ENCODE results near the gene PLEKHA6.
A peak's percentile ranks its signal among the peaks of the same experiment; 100 is the strongest.
"Not testable (repeated sequence)": the region's sequence is repeated elsewhere in the genome, so short reads cannot be mapped to it uniquely, and the experiment has no call there.

PLEKHA6 gene

DNA sequence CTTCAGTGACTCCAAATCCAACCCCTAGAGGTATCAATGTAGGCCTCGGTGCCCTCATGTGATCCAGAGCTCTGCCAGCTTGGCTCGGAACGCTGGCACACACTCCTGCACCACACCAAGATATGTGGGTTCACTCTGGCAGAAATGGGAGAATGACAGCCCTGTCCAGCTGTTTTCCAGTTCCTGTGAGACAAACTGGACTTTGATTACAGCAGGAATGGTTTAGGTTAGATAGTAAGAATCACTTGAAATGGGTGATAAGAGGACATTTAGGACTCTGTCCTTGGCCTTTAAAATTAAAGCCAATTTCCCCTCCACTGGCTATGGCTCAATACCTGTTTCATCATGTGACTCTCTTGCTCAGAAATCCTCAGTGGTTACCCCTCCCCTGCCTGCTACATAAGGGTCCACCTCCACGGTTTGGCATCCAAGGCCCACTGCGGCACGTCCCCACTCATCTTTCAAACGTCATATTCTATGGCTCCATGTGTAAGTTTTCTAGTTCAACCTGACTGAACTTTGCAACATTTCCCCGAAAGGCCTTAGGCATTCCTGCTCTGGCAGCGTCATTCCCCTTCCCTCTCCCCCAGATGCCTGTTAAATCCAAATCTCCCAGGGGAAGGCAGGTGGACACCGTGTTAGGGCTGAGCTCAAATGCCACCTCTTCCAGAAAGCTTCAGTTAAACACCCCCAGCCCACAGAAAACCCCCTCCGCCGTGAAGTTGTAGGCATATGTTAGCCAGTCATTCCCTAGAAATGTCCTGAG lies 44.7 kb downstream of the PLEKHA6 start:
- DNase-seq (ENCODE audit: low spot score): no peak

DNA sequence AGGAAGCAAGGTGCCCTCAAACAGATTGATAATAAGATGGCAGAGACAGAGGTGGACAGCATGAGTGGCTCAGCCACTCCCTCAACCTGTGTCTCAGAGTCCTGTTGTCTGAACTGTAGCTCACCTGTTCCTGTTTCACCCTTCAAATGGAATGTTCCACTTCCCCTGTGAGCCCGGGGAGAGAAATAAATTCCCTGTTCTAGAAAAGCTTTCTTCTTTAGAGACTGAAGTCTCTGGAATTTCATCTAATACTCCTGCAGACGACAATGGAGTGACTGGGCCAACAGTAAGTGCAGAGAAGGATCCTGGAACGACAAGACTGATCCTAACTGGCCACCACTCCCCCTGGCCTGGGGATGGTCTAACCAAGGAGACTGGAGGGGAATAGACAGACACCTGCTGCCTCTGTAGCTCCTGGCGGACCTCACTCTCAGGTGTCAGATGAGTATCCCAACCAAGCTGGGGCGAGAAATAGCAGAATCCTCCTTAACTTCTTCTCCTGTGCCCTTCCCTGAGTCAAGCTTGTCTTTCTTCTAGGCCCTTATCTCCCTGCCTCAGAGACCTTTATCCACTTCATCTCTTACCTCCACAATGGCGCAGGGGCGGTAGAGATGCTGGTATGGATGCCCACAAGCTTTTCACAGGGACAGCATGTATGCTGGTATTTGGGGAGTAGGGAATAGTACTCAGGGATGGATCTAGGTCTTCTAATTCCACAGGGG lies 45.4 kb downstream of the PLEKHA6 start:
- DNase-seq (ENCODE audit: low spot score): no peak

DNA sequence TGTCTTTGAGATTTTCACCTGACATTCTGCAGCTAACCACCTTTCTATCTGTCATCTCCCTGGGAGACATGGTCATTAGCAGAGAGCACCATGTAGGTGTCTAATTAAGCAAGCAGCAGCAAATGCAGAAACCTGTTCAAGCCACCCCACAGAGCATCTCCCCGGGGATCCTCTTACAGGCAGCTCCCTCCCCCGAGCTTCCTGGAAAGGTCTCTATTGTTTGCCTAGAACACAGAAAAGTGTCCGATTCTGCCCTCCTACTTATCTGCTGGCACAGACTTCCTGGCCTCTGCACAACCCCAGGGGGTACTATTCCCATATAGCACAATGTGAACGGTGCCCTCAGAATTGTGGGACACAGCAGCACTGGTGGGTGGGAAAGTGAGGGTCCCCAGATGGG lies 46.1 kb downstream of the PLEKHA6 start:
- DNase-seq (ENCODE audit: low spot score): no peak

DNA sequence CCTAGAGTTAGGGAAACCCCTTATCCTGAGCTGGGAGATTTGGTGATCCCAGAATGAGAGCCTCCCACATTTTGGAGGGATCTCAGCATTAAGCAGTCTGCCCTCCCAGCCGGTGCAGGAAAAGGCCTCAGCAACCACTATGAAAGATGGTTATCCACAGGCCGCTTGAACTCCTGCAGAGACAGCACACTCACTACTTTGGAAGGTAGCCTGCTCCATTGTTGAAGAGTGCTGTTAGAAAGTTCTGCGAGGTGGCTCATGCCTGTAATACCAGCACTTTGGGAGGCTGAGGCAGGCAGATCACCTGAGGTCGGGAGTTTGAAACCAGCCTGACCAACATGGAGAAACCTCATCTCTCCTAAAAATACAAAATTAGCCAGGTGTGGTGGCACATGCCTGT lies 48.8 kb downstream of the PLEKHA6 start:
- not testable (repeated sequence) for DNase-seq (ENCODE audit: low spot score)

DNA sequence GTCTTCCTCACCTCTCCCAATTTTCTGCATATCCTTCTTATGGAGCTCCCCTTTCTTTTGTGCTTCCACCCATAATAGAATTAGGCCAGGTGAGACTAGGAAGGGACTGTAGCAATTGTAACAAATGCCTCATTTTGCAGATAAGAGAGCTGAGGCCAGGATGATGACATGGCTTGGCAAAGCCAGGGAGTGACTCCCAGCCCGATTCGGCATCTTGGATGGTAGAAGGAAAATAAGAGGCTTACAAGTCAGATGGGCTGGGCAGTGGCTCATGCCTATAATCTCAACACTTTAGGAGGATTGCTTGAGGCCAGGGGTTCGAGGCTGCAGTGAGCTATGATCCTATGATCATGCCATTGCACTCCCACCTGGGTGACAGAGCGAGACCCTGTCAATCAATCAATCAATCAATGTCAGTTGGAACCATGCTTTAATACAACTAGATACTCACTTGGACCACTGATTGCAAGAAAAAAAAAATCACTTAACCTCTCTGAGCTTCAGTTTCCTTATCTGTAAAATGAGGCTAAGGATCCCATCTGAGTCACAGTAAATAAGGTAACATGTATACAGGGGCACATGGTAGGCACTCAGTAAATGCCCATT lies 51.6 kb downstream of the PLEKHA6 start:
- no peak for DNase-seq (ENCODE audit: low spot score)

DNA sequence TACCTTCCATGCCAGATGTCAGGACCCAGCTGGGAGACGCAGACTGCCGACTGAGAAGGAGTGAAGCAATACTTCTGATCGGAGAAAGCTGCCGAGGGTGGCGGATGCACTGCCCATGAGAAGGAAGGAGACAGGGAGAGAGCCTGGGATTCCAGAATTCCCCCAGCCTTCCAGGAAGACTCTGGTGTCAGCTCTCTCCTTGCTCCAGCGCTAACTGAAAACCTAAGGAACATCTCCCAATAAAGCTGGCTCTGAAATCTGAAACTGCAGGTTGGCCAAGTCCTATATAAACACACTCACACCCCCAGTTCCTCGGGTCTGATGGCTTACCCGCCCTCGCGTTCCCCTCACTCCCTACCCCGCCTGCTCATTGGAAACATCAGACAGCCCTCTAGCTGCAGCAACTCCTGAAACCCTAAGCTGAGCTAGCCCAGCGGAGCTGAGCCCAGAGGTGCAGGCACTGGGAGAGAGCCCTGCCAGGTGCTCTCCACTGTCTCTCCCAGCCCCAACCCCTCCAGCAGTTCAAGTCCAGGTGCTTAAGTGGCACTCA lies 52.3 kb downstream of the PLEKHA6 start:
- DNase-seq (ENCODE audit: low spot score): no peak

DNA sequence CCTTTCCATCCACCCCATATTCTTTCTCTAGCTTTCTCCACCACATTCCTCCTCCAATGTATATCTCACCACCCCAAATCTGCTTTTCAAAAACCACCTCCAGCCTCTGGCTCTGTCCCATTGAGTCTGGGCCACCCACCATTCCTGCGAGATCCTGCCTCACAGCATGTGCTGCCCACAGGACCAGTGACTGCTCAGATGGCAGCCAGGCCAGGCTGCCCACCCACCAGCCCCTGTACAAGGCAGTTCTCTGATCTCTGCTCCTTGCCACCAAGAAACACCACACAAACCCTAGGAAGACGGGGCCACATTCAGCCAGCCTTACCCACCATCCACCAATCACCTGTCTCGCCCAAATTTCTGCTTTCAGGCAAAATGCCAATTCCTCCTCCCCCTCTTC lies 53.7 kb downstream of the PLEKHA6 start:
- DNase-seq (ENCODE audit: low spot score): no peak

DNA sequence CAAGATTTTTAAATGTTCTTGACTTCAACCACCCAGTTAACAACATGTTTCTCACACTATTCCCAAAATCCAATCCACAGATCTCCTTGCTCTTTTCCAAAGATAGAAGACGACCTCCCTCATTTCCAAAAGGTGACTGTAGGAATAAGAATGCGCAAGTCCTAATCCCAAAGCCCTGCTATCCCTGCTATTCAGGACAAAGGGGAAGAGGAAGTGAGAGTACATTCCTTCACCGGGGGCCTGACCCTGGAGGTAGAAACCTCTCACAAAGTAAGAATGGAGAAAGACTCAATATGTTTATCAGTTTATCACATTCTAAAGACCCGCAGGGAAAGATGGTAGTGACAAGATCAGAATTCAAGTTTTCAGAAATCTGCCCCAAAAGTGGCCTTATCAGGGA lies 55.7 kb downstream of the PLEKHA6 start:
- no peak for DNase-seq (ENCODE audit: low spot score)

DNA sequence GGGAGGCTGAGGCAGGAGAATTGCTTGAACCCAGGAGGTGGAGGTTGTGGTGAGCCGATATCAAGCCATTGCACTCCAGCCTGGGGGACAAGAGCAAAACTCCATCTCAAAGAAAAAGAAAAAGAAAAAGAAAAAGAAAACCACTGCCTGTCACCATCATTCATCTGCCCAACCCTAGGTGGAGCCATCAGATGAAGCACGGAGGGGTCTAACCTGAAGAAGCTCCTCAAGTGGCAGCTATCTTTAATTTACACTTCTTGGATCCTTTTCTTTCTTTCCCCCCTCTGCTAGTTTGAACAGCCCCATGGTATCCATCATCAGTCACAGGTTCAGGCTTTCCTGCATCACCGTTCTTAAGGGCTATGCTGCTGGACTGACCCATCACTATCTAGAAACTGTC lies 57.0 kb downstream of the PLEKHA6 start:
- no peak for DNase-seq (ENCODE audit: low spot score)

DNA sequence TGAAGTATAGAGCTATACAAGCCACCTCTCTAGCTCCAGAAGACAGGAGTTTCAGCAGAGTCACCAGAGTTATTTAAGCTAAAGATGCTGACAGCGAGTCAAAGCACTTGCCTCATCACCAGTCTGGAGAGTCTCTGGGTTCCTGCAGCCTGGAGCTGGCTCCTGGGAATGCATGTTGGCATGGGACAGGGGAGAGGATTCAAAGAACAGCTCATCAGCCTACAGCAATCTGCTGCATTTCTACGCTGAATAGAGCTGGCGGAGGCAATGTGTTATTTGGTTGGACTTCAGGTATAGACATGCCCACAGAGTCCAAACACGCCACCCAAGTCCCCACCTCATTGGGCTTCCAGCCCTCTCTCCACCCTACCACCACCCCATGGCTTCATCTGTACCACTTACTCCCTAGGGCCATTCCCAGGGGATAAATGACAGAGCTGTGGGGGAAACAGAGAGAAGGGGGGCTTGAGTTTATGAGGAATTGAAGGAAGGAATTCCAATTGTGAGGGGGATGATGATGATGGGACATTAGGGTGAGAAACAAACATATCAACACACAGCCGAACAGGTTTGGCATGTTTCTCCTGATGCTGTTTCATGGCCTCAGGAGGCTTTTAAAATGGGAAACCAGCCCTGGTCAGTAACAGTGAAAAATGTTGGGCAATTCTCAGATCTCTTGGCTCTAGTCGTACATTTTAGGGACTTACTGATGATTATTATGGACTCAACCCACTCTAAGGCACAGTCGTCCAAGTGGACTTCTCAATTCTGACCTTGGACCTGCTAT lies 58.4 kb downstream of the PLEKHA6 start:
- no peak for DNase-seq (ENCODE audit: low spot score)

DNA sequence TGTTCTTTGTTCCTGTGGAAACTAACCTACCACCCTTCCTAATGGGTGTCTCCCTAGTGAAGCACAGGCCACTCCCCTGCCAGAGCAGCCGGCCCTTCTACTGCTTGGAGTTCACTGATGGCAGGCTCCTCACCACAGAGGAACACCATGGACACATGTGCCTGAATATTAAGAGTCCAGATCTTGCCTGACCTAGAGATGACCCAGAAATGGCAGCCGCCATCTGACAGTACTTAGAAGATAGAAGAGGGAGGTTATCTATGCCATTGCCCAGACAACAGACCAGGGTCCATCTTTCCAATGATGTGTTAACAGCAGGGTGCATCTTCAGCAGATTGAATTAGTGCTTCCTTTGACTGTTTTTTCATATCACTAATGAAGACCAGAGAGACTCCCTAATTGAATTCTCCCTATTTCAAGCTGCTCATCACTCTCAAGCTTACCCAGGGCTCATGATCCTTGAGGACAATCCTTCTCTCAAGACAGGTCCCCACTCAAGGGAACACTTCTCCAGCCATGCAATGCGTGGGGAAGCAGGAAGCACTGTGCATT lies 59.8 kb downstream of the PLEKHA6 start:
- no peak for DNase-seq (ENCODE audit: low spot score)

DNA sequence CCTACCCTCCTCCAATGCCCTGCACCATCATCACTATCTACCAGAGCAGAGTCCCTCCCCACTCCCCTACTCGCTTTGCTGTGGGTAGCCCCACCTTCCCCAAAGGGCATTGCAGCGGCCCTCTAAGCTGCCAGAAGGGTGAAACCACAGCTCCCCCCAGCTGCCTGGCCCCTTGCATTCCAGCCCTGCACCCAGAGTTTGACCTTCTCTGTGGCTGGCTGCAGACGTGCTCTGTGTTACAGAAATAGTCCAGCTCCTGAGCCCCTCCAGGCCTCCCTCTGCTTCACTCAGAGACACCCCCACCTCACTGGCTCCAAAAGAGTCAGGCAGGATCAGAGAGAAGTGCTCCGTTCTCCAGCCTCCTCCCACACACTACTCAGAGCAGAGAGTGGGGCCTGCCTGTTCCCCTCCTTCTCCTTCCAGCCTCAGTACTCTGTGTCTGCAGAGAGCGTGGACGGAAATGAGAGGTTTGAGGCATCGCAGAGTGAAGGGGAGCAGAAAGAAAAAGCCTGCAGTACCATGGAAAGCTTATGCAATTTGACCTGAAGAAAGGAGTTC lies 63.2 kb downstream of the PLEKHA6 start:
- no peak for DNase-seq (ENCODE audit: low spot score)

DNA sequence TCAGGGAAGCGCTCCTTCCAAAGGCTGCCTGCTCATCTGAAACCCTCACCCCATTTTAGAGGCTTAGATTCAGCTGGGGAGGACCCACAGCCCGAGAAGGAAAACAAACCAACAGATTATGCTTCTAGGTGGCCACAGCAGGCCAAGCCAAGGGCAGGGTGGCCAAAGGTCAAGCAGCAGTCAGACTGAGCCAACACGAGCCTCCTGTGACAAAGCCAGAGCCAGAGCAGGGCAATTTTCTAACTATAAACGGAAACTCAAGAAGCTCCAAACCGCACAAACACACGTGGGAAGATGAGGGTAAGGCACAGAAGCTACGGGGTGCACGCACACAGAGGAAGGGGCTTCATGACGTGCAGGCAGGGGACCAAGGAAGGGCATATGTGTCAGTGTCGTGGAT lies 64.1 kb downstream of the PLEKHA6 start:
- DNase-seq (ENCODE audit: low spot score): no peak

DNA sequence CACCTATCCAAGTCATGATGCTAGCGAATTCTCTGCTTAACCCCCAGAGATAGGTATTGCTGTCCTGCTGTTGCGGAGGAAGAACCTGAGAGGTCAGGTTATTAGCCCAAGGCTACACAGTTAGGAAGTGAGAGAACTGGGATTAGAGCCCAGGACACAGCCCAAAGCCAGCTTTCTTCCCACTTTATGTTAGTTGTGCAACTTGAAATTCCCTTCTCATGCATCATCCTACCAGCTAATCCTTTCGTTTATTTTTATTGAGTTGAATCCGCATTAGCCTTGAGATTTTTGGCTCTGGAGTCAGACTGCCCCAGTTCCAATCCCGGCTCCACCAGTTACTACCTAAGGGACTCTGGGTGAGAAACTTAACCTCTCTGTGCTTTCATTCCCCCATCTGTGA lies 65.4 kb downstream of the PLEKHA6 start:
- DNase-seq (ENCODE audit: low spot score): no peak

DNA sequence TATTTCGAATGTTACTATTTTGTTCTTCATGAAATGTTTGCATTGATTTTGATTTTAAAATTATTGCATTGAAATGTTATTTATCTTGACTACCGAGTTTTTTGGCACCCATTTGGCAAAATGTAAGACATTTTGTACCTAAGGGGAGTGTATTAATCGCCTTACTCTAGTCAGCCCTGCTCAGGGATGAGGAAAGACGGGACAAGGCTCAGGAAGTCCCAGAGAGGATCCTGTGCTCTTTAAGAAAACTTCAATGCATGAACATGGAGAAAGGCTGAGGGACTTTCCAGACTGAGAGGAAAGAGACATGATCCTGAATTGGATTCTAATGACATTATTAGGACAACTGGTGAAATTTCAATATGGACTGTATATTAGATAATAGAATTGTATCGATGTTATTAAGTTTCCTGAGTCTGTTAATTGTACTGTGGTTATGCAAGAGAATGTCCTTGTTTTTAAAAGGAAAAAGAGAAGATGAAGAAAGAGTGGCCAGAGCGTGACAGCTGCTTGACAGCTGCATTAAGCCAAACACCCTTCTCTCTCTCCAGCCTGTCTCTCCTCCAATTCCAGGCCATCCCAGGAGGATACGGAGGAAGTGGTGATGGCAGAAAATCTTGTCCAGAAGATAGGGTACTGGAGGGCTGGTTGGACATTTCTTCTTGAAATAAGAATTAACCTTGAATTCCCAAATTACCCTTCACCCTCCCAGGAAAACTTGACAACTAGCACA lies 66.0 kb downstream of the PLEKHA6 start:
- no peak for DNase-seq (ENCODE audit: low spot score)

DNA sequence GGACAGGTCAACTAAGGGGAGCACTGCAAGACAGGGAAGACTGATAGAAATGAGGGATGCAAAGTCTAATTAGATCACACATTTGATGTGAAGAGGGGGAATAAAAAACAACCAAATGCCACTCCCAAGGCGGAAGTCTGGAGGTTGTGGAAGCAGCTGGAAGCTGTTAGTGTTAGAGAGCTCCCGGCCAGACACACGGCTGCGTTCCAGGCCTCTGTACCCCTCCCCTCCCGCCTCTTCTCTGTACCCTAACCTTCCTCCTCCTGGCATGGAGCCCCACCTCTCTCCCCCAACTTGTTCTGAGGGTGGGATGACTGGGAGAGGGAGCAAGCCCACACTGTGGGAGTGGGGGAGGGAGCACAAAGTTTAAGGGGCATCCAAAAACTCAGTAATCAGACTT lies 67.0 kb downstream of the PLEKHA6 start:
- DNase-seq (ENCODE audit: low spot score): no peak

DNA sequence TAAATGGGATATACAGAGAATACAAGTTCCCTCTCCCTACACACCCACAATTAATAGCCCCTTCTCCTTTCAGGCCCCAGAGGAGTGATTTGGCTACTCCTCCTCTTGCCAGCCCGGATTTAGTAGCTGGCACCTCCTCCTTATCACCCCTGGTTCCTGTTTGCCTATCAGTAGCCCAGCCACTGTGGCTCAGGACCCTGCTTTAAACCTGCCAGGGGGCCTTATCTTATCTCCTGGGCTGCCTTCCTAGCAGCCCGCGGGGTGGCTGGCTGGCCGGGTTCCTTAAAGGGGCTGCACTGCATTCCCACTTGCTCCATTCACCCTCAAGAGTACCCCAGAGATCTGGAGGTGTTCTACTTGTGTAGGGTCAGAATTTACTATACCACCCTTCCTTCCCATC lies 70.4 kb downstream of the PLEKHA6 start:
- no peak for DNase-seq (ENCODE audit: low spot score)

DNA sequence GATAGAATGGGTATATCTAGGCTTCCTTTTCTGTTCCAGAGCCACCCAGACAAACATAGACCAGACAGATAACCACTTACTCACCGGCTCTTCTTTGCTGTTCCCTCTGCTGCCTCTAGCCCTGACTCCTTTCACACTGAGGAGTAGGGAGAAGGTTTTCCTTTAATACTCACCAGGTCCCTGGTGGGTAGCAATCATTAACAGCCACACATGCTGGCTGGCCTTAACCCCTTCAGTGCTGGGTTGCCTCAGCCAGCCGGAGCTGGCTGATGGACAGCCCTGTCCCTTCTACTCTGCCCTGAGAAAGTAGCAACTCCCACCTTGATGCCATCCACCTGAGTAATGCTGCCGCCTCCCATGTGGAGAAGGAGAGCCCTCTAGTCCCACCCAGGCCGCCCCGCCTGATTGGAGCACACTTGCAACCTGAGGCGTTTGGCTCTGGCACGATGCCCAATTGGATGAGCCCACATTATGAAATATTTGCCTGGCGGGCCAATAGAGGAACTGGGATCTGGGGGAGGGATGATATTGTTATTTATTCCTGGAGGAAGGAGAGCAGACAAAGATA lies 71.6 kb downstream of the PLEKHA6 start:
- DNase-seq (ENCODE audit: low spot score): no peak

DNA sequence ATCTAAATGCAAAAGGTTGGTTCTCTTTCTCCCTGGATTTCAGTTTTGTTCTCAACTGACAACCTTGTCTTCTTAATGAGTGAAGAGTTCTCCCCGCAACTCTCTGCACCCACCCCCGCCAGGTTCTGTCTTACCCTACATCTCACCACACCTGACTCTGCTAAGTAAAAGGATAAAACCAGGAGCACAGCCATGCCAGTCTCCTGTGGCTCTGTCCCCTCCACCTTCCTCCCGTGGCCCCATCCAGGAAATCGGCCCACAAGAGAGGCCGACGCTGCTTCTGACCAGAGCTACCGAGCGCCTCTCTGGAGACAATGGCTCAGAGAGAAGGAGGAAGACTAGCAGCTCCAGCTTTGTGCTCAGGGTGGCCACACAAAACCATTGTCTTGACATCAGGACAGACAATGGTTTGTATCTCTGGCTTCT lies 72.2 kb downstream of the PLEKHA6 start:
- DNase-seq (ENCODE audit: low spot score): no peak

DNA sequence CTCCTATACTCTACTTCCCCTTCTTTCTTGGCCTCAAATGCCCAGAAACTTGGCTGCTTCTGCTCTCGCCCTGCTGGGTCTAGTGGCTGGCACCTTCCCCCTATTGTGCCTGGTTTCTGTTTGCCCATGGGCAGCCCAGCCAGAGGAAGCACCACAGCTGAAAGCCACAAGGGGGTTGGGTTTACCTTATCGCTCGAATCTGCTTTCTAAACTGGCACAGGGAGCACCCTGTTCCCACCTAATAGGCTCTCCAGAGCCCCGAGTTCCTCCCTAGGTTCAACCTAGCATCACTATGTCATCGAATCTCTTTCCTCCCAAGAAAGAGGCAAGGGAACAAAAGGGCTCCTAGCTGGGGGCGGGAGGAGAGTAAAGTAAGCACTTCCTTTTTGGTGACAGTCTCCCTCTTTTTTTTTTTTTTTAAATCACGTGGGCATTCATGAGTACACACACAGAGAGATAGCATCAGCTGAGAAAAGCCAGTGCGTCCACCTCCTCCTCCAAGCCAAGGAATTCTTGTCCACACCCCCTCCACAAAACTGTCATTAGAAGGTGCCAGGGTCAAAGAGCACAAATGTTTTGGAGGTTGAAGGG lies 72.8 kb downstream of the PLEKHA6 start:
- DNase-seq (ENCODE audit: low spot score): peak; percentile 28

All from CD4-positive, alpha-beta T cell treated with Interleukin-2 at 100 ng/mL for 4 hours (primary cell).